Caco-2 (cell line): ENCODE data around the gene PITPNM3. TPM values are rescaled to one million over a fixed set of nuclear protein-coding genes. Genes with fewer than 3 reads are reported as not detected.
"Not testable (repeated sequence)": the region's sequence is repeated elsewhere in the genome, so short reads cannot be mapped to it uniquely, and the experiment has no call there.

Source experiments
- BruUV-seq: library from RNA; stranded (reverse); fragments of 400-500 nt; replicated peaks from 2 replicates; lab custom pipeline; 2021; lab: Mats Ljungman, UMichigan
- CTCF ChIA-PET: fragments of 300-600 bp; sonication (Branson Sonifier 250); formaldehyde crosslinking; loops from one replicate; lab custom pipeline; 2022; ENCODE audit warnings: antibody characterized with exemption; lab: Charles Lee
- POLR2A ChIA-PET: fragments of 300-600 bp; sonication (Branson Sonifier 250); formaldehyde crosslinking; loops from one replicate; lab custom pipeline; 2022; ENCODE audit warnings: antibody characterized with exemption; lab: Charles Lee
- DNase-seq, 2 experiments: peaks; one replicate each; pipeline versions ENCODE4 v3.0.0 to v3.0.0-alpha.2; 2020 to 2022
- H3K27me3 ChIP-seq: replicated peaks from 2 replicates; pipeline ENCODE4 v1.6.0; 2011; ENCODE audit warnings: low read length; ENCODE audit not compliant: control insufficient read depth, insufficient read depth
- H3K36me3 ChIP-seq: 2 replicates; pipeline ENCODE4 v1.5.1; 2011; ENCODE audit warnings: low read length; ENCODE audit not compliant: control insufficient read depth, insufficient read depth
- H3K4me1 ChIP-seq: fragments of 250-450 bp; sonication (Bioruptor Pico); 2 replicates; pipeline ENCODE4 v1.5.1; 2020; ENCODE audit warnings: mild to moderate bottlenecking
- H3K4me3 ChIP-seq: 2 replicates; pipeline ENCODE4 v1.5.1; 2011; ENCODE audit warnings: low read depth, mild to moderate bottlenecking, control low read depth, low read length
- H3K9me3 ChIP-seq: fragments of 250-450 bp; sonication (Bioruptor Pico); 2 replicates; pipeline ENCODE4 v1.5.1; 2020; ENCODE audit warnings: mild to moderate bottlenecking, moderate library complexity
- H3K27ac Mint-ChIP-seq: one replicate; pipeline ENCODE4 v1.8.0; 2022; ENCODE audit warnings: mixed read lengths; ENCODE audit not compliant: unreplicated experiment
- H3K27me3 Mint-ChIP-seq: one replicate; pipeline ENCODE4 v1.8.0; 2022; ENCODE audit warnings: mixed read lengths; ENCODE audit not compliant: insufficient read depth, unreplicated experiment
- H3K36me3 Mint-ChIP-seq: one replicate; pipeline ENCODE4 v1.8.0; 2022; ENCODE audit warnings: mild to moderate bottlenecking, mixed read lengths; ENCODE audit not compliant: insufficient read depth, unreplicated experiment
- H3K4me1 Mint-ChIP-seq: one replicate; pipeline ENCODE4 v1.8.0; 2022; ENCODE audit warnings: low read depth, mixed read lengths; ENCODE audit not compliant: unreplicated experiment
- H3K4me3 Mint-ChIP-seq: one replicate; pipeline ENCODE4 v1.8.0; 2022; ENCODE audit warnings: mild to moderate bottlenecking, moderate library complexity, mixed read lengths; ENCODE audit not compliant: unreplicated experiment
- H3K9me3 Mint-ChIP-seq: one replicate; pipeline ENCODE4 v1.8.0; 2022; ENCODE audit warnings: mixed read lengths; ENCODE audit not compliant: unreplicated experiment
- intact Hi-C: fragments of 100-400 bp; cut with micrococcal nuclease; formaldehyde crosslinking; loops from one replicate; pipeline ENCODE4 v1.10.0; 2022; ENCODE audit not compliant: unreplicated experiment
- total RNA-seq: library from RNA; stranded (reverse); gene quantifications from 2 replicates; pipeline ENCODE4 v1.2.3, GENCODE V29; 2022
- TF ChIP-seq, protein P1 (sequence below), 2 experiments: fragments of 200-600 bp in 1 of 2; IDR thresholded peaks; 1 replicate in 1 of 2; 2 replicates in 1 of 2; pipeline versions ENCODE4 v1.5.1 to v1.8.0; 2011 to 2022; ENCODE audit warnings: antibody characterized with exemption in 1 of 2, control low read depth in 1 of 2, inconsistent platforms in 1 of 2, low read depth in 1 of 2, low read length in 1 of 2, mild to moderate bottlenecking in 1 of 2, moderate library complexity in 1 of 2; ENCODE audit not compliant: insufficient read depth in 1 of 2, severe bottlenecking in 1 of 2, unreplicated experiment in 1 of 2

PITPNM3 gene
- total RNA-seq, 1 experiment from 2014 or later, result 0.50 TPM

DNA sequence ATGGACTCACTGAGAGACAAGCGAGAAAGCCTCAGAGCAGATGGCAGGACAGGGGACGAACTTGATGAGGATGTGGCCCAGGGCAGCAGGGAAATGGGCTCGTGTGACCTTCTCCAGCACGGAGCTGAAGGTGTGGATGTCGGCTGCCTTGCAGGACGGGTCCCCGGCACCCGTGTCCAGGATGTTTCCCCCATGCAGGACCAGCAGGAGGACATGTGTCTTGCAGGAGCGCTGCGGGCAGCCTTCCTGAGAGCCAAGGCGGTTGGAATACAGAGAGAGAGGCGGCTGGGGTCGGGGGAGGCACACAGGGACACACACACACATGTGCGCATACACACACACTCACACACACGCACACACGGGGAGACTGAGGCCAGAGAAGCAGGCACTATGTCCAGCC is 72.8 kb downstream of the PITPNM3 start:
- Mint-ChIP-seq H3K4me1 (no peaks in the 10 kb centered on the region), H3K36me3 (no peaks in the 10 kb centered on the region), H3K9me3 (no peaks in the 10 kb centered on the region), H3K4me3 (no peak overlapping the region), H3K27ac (no peak overlapping the region), H3K27me3 (no peaks in the 10 kb centered on the region)
- H3K9me3 ChIP-seq, result no peaks in the 10 kb centered on the region
- H3K27me3 ChIP-seq, result no peaks in the 10 kb centered on the region
- no peaks in the 10 kb centered on the region for H3K36me3 ChIP-seq
- CTCF ChIA-PET, result no interaction called here
- TF ChIP-seq, protein P1, sequence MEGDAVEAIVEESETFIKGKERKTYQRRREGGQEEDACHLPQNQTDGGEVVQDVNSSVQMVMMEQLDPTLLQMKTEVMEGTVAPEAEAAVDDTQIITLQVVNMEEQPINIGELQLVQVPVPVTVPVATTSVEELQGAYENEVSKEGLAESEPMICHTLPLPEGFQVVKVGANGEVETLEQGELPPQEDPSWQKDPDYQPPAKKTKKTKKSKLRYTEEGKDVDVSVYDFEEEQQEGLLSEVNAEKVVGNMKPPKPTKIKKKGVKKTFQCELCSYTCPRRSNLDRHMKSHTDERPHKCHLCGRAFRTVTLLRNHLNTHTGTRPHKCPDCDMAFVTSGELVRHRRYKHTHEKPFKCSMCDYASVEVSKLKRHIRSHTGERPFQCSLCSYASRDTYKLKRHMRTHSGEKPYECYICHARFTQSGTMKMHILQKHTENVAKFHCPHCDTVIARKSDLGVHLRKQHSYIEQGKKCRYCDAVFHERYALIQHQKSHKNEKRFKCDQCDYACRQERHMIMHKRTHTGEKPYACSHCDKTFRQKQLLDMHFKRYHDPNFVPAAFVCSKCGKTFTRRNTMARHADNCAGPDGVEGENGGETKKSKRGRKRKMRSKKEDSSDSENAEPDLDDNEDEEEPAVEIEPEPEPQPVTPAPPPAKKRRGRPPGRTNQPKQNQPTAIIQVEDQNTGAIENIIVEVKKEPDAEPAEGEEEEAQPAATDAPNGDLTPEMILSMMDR (IDR thresholded peaks at IDR 0.05; ENCODE audit: insufficient read depth in 1 of 2, low read depth in 1 of 2, low read length in 1 of 2, severe bottlenecking in 1 of 2, unreplicated experiment in 1 of 2), result no peak
- BruUV-seq, result no TSS peak
- H3K4me3 ChIP-seq, result no peak overlapping the region
- no peak for DNase-seq
- intact Hi-C loops, result no loop called here
- POLR2A ChIA-PET, result no interaction called here
- no peaks in the 10 kb centered on the region for H3K4me1 ChIP-seq

DNA sequence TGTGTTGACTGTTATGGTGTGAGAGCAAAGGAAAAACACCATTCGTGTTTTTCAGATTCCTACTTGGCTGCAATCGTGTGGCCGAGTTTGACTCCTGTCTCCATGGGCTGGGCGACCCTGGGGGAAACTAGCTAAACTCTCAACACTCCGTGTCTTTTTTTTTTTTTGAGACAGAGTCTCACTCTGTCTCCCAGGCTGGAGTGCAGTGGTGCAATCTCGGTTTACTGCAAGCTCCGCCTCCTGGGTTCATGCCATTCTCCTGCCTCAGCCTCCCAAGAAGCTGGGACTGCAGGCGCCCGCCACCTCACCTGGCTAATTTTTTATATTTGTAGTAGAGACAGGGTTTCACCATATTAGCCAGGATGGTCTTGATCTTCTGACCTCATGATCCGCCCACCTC is 73.6 kb downstream of the PITPNM3 start:
- H3K4me3 Mint-ChIP-seq, H3K27ac Mint-ChIP-seq, H3K4me3 ChIP-seq, H3K9me3 ChIP-seq, H3K27me3 Mint-ChIP-seq, POLR2A ChIA-PET, H3K4me1 ChIP-seq, H3K36me3 Mint-ChIP-seq, intact Hi-C loops, H3K27me3 ChIP-seq, DNase-seq, H3K36me3 ChIP-seq, H3K4me1 Mint-ChIP-seq, BruUV-seq, CTCF ChIA-PET, H3K9me3 Mint-ChIP-seq: not testable (repeated sequence)

DNA sequence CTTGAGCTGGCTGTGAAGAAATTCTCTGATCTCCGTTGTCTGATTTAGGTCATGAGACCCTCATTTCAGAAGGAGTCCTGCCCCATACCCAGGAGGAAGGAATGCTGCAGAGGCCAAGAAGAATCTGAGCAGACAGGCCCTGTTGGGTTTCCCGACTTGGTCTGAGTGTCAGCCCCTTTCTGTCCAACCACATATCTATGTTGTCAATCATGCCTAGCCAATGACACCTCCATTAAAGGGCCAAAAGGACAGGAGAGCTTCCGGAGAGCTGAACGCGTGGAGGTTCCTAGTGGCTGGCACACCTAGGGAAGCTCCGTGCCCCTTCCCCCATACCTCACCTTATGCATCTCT is 74.3 kb downstream of the PITPNM3 start:
- no peak for DNase-seq
- no peaks in the 10 kb centered on the region for H3K4me1 Mint-ChIP-seq
- no peaks in the 10 kb centered on the region for H3K9me3 Mint-ChIP-seq
- Histone ChIP-seq H3K4me3 (no peak overlapping the region), H3K4me1 (no peaks in the 10 kb centered on the region), H3K27me3 (no peaks in the 10 kb centered on the region), H3K9me3 (no peaks in the 10 kb centered on the region), H3K36me3 (no peaks in the 10 kb centered on the region)
- H3K27ac Mint-ChIP-seq, result no peak overlapping the region
- no peaks in the 10 kb centered on the region for H3K36me3 Mint-ChIP-seq
- no peak overlapping the region for H3K4me3 Mint-ChIP-seq
- ChIA-PET POLR2A (no interaction called here), CTCF (no interaction called here)
- TF ChIP-seq, protein P1 (IDR thresholded peaks at IDR 0.05; ENCODE audit: insufficient read depth in 1 of 2, low read depth in 1 of 2, low read length in 1 of 2, severe bottlenecking in 1 of 2, unreplicated experiment in 1 of 2), result no peak
- no TSS peak for BruUV-seq
- intact Hi-C loops, result no loop called here
- no peaks in the 10 kb centered on the region for H3K27me3 Mint-ChIP-seq

DNA sequence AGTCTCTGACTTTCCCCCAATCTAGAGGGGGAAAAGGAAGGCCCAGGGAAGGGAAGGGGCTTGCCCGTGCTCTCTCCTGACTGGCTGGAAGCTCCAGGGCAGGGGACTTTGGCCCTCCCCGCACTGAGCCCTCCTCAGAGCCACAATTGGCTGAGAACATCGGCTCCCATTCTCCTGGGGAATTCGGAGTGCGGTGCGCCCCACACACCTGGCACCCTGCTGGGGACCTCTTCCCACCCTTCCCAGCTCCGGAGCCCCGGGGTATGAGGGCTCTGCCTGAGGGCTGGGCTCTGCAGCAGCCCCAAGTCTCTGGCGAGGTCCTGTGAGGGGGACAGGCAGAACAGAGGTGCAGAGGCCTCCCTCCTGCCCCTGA is 76.1 kb downstream of the PITPNM3 start:
- ChIA-PET POLR2A (no interaction called here), CTCF (no interaction called here)
- Mint-ChIP-seq H3K27me3 (no peaks in the 10 kb centered on the region), H3K4me3 (no peak overlapping the region), H3K9me3 (no peaks in the 10 kb centered on the region), H3K4me1 (no peaks in the 10 kb centered on the region), H3K27ac (no peak overlapping the region), H3K36me3 (no peaks in the 10 kb centered on the region)
- Histone ChIP-seq H3K4me3 (no peak overlapping the region), H3K36me3 (no peaks in the 10 kb centered on the region), H3K4me1 (no peaks in the 10 kb centered on the region), H3K9me3 (no peaks in the 10 kb centered on the region), H3K27me3 (no peaks in the 10 kb centered on the region)
- DNase-seq, result no peak
- TF ChIP-seq, protein P1 (IDR thresholded peaks at IDR 0.05; ENCODE audit: insufficient read depth in 1 of 2, low read depth in 1 of 2, low read length in 1 of 2, severe bottlenecking in 1 of 2, unreplicated experiment in 1 of 2), result no peak
- intact Hi-C loops, result no loop called here
- no TSS peak for BruUV-seq
